Prostate gland (tissue), 2 donors: ENCODE data around the gene VDAC1.

ENCODE experiments used
- CTCF ChIP-seq, 4 experiments: fragments of 200-600 bp in 2 of 4; fragments of 450-650 bp in 2 of 4; sonication (generic) in 2 of 4; IDR thresholded peaks; 1 replicate in 3 of 4; 2 replicates in 1 of 4; pipeline ENCODE4 v1.5.1; 2016 to 2019; ENCODE audit warnings: antibody characterized with exemption in 4 of 4, mild to moderate bottlenecking in 2 of 4, moderate library complexity in 2 of 4
- POLR2A ChIP-seq: fragments of 450-650 bp; IDR thresholded peaks from one replicate; pipeline ENCODE4 v1.6.1; 2016; ENCODE audit warnings: antibody characterized with exemption, mild to moderate bottlenecking

GRCh38 chr5:134025786-134026185, 21.0 kb upstream of the VDAC1 start:
- no peak for TF ChIP-seq POLR2A
- no peak for TF ChIP-seq CTCF (IDR thresholded peaks at IDR 0.05)
